Measurements from ENCODE around the gene THSD4. TPM values are rescaled to one million over a fixed set of nuclear protein-coding genes. Genes with fewer than 3 reads are reported as not detected.

THSD4 gene
- polyA plus RNA-seq, 1 experiment, result 18.8 TPM

DNA sequence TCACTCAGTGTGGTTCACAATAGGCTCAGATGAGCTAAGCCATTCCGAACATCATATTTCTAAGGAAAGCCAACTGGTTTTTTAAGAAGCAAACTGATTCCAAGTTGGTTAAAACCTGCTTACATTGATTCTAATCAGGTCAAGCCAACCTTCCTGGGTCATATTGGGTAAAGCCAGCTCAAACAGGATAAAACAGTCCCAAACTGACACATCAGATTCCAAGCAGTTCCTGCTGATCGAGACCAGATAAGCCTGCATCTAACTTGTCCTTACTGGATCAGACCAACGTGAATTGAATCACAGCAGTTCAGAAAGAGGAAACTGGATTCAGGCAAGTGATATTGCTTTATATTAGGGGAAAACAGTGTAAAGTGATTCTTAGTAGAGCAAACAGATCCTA, 18.6 kb upstream of the THSD4 start:
- ChIA-PET CTCF (interaction anchor here (0.9 to 1.8 kb wide), 5 partner anchors 12 to 348 kb away, joined by 3 to 5 read pairs (median 4); no protein-coding TSS in a partner anchor), POLR2A (no interaction called here)
- Histone ChIP-seq H3K27me3 (ENCODE audit: control insufficient read depth, insufficient read depth, low read length) (no peaks in the 10 kb centered on the region), H3K4me3 (ENCODE audit: low read depth, low read length) (no peak overlapping the region), H3K36me3 (ENCODE audit: control insufficient read depth, insufficient read depth, low read length) (no peaks in the 10 kb centered on the region)
- TF ChIP-seq, protein P1, sequence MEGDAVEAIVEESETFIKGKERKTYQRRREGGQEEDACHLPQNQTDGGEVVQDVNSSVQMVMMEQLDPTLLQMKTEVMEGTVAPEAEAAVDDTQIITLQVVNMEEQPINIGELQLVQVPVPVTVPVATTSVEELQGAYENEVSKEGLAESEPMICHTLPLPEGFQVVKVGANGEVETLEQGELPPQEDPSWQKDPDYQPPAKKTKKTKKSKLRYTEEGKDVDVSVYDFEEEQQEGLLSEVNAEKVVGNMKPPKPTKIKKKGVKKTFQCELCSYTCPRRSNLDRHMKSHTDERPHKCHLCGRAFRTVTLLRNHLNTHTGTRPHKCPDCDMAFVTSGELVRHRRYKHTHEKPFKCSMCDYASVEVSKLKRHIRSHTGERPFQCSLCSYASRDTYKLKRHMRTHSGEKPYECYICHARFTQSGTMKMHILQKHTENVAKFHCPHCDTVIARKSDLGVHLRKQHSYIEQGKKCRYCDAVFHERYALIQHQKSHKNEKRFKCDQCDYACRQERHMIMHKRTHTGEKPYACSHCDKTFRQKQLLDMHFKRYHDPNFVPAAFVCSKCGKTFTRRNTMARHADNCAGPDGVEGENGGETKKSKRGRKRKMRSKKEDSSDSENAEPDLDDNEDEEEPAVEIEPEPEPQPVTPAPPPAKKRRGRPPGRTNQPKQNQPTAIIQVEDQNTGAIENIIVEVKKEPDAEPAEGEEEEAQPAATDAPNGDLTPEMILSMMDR (IDR thresholded peaks at IDR 0.05; ENCODE audit: insufficient read depth, low read depth, low read length), result no peak
- DNase-seq (ENCODE audit: low read depth), result no peak

DNA sequence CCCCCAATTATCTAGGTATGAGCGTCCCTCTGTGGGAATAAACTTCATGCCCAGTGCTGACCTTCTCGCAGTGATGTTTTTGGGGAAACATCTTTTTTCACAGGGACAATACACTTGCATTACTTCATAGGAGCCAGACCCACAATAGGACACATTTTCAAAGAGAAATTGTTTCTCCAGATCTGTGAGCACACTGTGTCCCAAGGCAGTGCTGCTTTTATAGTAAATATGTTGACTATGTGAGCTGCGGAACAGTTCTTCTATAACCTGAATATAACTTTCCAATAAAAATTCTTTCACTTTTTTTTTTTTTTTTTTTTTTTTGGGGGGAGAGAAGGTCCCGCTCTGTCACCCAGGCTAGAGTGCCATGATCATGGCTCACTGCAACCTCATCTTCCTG, 17.4 kb upstream of the THSD4 start:
- no peak overlapping the region for H3K4me3 ChIP-seq (ENCODE audit: low read depth, low read length)
- no peak for DNase-seq (ENCODE audit: low read depth)
- TF ChIP-seq, protein P1 (IDR thresholded peaks at IDR 0.05; ENCODE audit: insufficient read depth, low read depth, low read length), result no peak
- H3K27me3 ChIP-seq (ENCODE audit: control insufficient read depth, insufficient read depth, low read length), result no peaks in the 10 kb centered on the region
- no peaks in the 10 kb centered on the region for H3K36me3 ChIP-seq (ENCODE audit: control insufficient read depth, insufficient read depth, low read length)
- ChIA-PET POLR2A (no interaction called here), CTCF (interaction anchor here (1.8 kb wide), 1 partner anchor 86 kb away, joined by 4 read pairs; no protein-coding TSS in a partner anchor)

DNA sequence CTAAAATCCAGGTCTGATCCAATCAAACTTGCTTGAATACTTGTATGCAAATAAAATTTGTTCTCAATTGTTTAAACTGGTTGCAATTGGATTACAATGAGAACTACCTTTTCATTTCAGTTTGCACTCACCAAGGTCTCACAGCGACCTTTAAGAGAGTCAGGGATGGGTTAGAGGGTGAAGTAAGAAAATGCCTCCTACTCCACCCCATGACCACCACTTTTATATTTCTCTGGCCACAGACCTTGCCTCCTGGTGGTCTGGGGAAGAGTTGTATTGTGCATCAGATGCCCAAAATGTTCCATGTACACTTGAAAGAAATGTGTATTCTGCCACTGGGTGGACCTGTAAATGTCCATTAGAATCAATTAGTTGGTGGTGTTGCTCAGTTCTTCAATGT, 16.4 kb upstream of the THSD4 start:
- CTCF ChIA-PET, result no interaction called here
- Histone ChIP-seq H3K4me3 (ENCODE audit: low read depth, low read length) (no peak overlapping the region), H3K27me3 (ENCODE audit: control insufficient read depth, insufficient read depth, low read length) (no peaks in the 10 kb centered on the region), H3K36me3 (ENCODE audit: control insufficient read depth, insufficient read depth, low read length) (no peaks in the 10 kb centered on the region)
- POLR2A ChIA-PET, result no interaction called here
- no peak for DNase-seq (ENCODE audit: low read depth)
- TF ChIP-seq, protein P1 (IDR thresholded peaks at IDR 0.05; ENCODE audit: insufficient read depth, low read depth, low read length), result no peak

DNA sequence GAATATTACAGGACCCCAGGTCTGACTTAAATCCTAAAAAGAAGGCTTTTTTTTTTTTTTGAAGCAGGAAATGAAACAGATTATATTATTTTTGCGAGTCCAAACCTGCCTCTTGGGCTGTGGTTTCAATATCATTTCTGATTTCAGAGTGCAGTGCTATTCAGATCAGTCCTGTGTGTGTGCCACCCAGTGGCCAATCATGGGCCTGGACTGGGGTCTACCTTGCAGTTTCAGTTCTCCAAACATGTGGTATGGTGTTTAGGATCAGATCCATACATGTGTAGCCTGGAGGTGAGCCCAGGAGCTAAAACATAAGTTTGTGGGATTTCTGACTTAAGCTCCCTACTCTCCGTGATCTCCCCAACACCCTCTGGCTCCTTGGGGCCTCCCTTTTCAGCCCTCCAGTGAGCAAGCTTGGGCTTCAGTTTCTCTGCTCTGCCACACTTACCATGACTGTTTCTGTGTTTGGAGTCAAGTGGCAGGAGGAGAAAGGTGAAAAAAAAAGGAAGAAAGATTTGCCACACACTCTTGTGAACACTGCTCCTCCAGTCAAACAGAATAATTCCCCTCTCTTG, 12.1 kb upstream of the THSD4 start:
- Histone ChIP-seq H3K27me3 (ENCODE audit: control insufficient read depth, insufficient read depth, low read length) (no peaks in the 10 kb centered on the region), H3K4me3 (ENCODE audit: low read depth, low read length) (no peak overlapping the region), H3K36me3 (ENCODE audit: control insufficient read depth, insufficient read depth, low read length) (no peaks in the 10 kb centered on the region)
- ChIA-PET POLR2A (no interaction called here), CTCF (interaction anchor here (0.6 to 6.3 kb wide), 14 partner anchors 9 to 698 kb away, joined by 3 to 53 read pairs (median 4); partner anchors contain the start of genes LRRC49 and THSD4)
- TF ChIP-seq, protein P1 (IDR thresholded peaks at IDR 0.05; ENCODE audit: insufficient read depth, low read depth, low read length), result peak; percentile 71
- no peak for DNase-seq (ENCODE audit: low read depth)

DNA sequence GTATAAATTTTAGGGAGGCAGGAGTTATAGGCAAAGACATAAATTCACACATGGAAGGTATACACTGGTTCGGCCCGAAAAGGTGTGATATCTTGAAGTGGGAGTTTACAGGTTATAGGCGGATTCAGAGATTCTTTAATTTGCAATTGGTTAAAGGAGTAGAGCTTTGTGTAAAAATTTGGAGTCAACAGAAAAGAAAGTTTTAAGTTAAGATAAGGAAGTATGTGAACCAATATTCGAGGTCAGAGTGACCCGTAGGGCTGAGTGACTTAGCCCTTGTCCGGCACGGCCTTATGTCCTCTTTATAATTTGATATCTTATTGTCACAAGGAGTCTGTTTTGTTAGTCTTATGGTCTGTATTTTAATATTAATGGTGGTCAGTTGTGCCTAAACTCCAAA, 10.6 kb upstream of the THSD4 start:
- no peak for DNase-seq (ENCODE audit: low read depth)

More for the DNA sequence above, 10.6 kb upstream of the THSD4 start:
- Histone ChIP-seq H3K27me3 (ENCODE audit: control insufficient read depth, insufficient read depth, low read length) (no peaks in the 10 kb centered on the region), H3K4me3 (ENCODE audit: low read depth, low read length) (no peak overlapping the region), H3K36me3 (ENCODE audit: control insufficient read depth, insufficient read depth, low read length) (no peaks in the 10 kb centered on the region)
- ChIA-PET POLR2A (no interaction called here), CTCF (interaction anchor here (0.8 to 6.3 kb wide), 6 partner anchors 9 to 340 kb away, joined by 3 to 53 read pairs (median 8); partner anchors contain the start of gene LRRC49)
- TF ChIP-seq, protein P1 (IDR thresholded peaks at IDR 0.05; ENCODE audit: insufficient read depth, low read depth, low read length), result no peak

Data from BJ (cell line).